Effector memory CD8-positive, alpha-beta T cell (primary cell): Measurements from ENCODE around the gene IQSEC1.
A peak's percentile ranks its signal among the peaks of the same experiment; 100 is the strongest.

Source experiments
- ATAC-seq: fragments of 150-1000 bp; cut with Tn5 transposase; replicated peaks from 2 replicates; pipeline ENCODE4 v1.10.0; 2021; ENCODE audit warnings: mild to moderate bottlenecking, moderate library complexity
- DNase-seq, 3 experiments: peaks; one replicate each; pipeline ENCODE4 v3.0.0; 2021
- H3K27ac Mint-ChIP-seq, 2 donors: one replicate each; pipeline ENCODE4 v1.8.0; 2022; ENCODE audit warnings: mild to moderate bottlenecking in 2 of 2, mixed read lengths in 2 of 2, moderate library complexity in 2 of 2
- H3K27me3 Mint-ChIP-seq, 2 donors: one replicate each; pipeline ENCODE4 v1.8.0; 2022; ENCODE audit warnings: mixed read lengths in 2 of 2
- H3K36me3 Mint-ChIP-seq: one replicate; pipeline ENCODE4 v1.8.0; 2022; ENCODE audit warnings: mild to moderate bottlenecking, moderate library complexity, mixed read lengths; ENCODE audit not compliant: insufficient read depth
- H3K4me1 Mint-ChIP-seq, 2 donors: one replicate each; pipeline ENCODE4 v1.8.0; 2022; ENCODE audit warnings: low read depth in 2 of 2, mixed read lengths in 2 of 2
- H3K4me3 Mint-ChIP-seq, 2 donors: one replicate each; pipeline ENCODE4 v1.8.0; 2022; ENCODE audit warnings: mild to moderate bottlenecking in 2 of 2, mixed read lengths in 2 of 2, moderate library complexity in 2 of 2
- H3K9me3 Mint-ChIP-seq, 2 donors: one replicate each; pipeline ENCODE4 v1.8.0; 2022; ENCODE audit warnings: mixed read lengths in 2 of 2

IQSEC1 gene

DNA sequence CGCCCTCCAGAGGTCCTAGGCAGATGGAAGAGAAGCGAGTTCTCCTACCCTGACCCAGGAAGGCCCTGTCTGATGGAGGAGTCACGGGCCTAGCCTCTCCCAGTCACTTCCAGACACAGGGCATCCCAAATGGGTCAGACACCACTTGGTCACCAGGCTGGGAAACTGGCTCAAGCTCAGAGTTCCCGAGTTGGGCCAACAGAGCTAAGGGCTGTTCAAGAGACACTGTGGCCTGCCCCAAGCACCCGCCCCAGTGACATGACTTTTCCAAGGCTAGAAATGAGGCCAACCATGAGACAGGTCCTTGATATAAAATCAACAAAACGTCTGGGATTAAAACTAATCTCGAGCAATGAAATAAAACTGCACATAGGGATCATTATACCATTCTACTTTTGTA, 113.8 kb downstream of the IQSEC1 start:
- no peak for DNase-seq
- Mint-ChIP-seq H3K27me3 (no peaks in the 10 kb centered on the region), H3K36me3 (peaks cover 22% of the 10 kb centered on the region), H3K27ac (peak overlapping the region in 1 of 2 donors; percentile 65), H3K9me3 (no peaks in the 10 kb centered on the region), H3K4me1 (peaks cover 69 to 70% of the 10 kb centered on the region in 2 donors), H3K4me3 (no peak overlapping the region)
- ATAC-seq, result no peak

GRCh38 chr3:12957824-12958792, 115.1 kb downstream of the IQSEC1 start:
- peaks cover 28% of the 10 kb centered on the region for H3K36me3 Mint-ChIP-seq
- H3K27ac Mint-ChIP-seq, result peak overlapping the region; percentile 42 to 80
- no peaks in the 10 kb centered on the region for H3K9me3 Mint-ChIP-seq
- H3K4me1 Mint-ChIP-seq, result peaks cover 65 to 69% of the 10 kb centered on the region in 2 donors
- DNase-seq, result no peak
- no peak for ATAC-seq
- no peak overlapping the region for H3K4me3 Mint-ChIP-seq
- H3K27me3 Mint-ChIP-seq, result no peaks in the 10 kb centered on the region

DNA sequence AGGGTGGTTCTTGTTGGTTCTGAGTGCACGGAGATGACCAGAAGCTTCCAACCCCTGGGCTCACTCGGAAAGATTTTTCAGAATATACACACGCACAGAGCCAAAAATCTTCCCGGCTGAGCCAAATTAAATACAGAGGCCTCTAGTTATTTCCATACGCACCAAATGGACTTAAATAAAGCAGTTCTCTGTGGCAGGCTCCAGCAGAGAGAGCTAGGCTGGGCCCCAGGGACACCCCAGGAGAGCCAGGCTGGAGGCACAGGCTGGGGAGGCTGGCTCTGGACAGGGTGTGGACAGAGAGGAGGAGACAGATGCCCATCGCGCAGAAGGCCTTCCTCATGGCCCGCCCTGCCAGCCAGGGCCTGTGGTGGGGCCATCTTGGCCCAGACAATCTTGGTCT, 115.9 kb downstream of the IQSEC1 start:
- no peak for DNase-seq
- Mint-ChIP-seq H3K27ac (peak overlapping the region; percentile 35 to 89), H3K36me3 (peaks cover 28% of the 10 kb centered on the region), H3K4me3 (no peak overlapping the region), H3K27me3 (no peaks in the 10 kb centered on the region), H3K9me3 (no peaks in the 10 kb centered on the region), H3K4me1 (peaks cover 62 to 66% of the 10 kb centered on the region in 2 donors)
- no peak for ATAC-seq

- Mint-ChIP-seq H3K27me3 (no peaks in the 10 kb centered on the region), H3K4me3 (peak overlapping the region in 1 of 2 donors; percentile 21), H3K27ac (peak overlapping the region; percentile 77 to 89)
Observed at GRCh38 chr3:12956316-12956660, 116.9 kb downstream of the IQSEC1 start.

GRCh38 chr3:12955651-12956315, 117.4 kb downstream of the IQSEC1 start:
- H3K27me3 Mint-ChIP-seq, result no peaks in the 10 kb centered on the region
- peak overlapping the region in 1 of 2 donors; percentile 21 for H3K4me3 Mint-ChIP-seq
- peak overlapping the region; percentile 77 to 89 for H3K27ac Mint-ChIP-seq
- no peak for ATAC-seq
- H3K36me3 Mint-ChIP-seq, result peaks cover 32% of the 10 kb centered on the region
- no peak for DNase-seq
- H3K4me1 Mint-ChIP-seq, result peaks cover 60 to 64% of the 10 kb centered on the region in 2 donors
- no peaks in the 10 kb centered on the region for H3K9me3 Mint-ChIP-seq

More at GRCh38 chr3:12956316-12956660, 116.9 kb downstream of the IQSEC1 start:
- DNase-seq, result no peak
- Mint-ChIP-seq H3K36me3 (peaks cover 31% of the 10 kb centered on the region), H3K9me3 (no peaks in the 10 kb centered on the region), H3K4me1 (peaks cover 62 to 65% of the 10 kb centered on the region in 2 donors)
- no peak for ATAC-seq

- Mint-ChIP-seq H3K27ac (peak overlapping the region; percentile 89), H3K27me3 (no peaks in the 10 kb centered on the region), H3K4me3 (peak overlapping the region in 1 of 2 donors; percentile 17), H3K9me3 (no peaks in the 10 kb centered on the region), H3K4me1 (peaks cover 58 to 60% of the 10 kb centered on the region in 2 donors), H3K36me3 (peaks cover 32% of the 10 kb centered on the region)
- no peak for DNase-seq
- peak; percentile 64 for ATAC-seq
Observed at GRCh38 chr3:12954891-12955650, 118.2 kb downstream of the IQSEC1 start.

DNA sequence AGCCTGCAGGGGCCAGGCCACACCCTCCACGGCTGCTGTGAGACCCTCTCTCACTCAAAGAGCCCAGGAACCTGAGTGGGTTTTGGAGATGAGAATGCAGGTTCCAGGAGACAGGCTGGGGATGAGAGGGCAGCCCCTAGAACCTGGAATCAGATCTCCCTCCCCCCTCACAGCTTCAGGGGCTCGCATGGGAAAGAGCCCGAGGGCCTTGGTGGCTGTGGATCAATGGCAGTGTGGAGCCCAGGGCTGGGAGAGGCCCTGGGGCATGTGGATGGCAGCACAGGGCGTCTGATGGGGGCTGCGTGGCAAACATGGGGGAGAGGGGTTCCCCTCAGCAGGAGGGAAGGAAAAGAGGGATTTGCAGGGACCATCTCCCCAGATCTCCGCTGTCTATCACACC, 119.0 kb downstream of the IQSEC1 start:
- no peaks in the 10 kb centered on the region for H3K27me3 Mint-ChIP-seq
- peak overlapping the region; percentile 89 for H3K27ac Mint-ChIP-seq
- H3K36me3 Mint-ChIP-seq, result peaks cover 31% of the 10 kb centered on the region
- no peaks in the 10 kb centered on the region for H3K9me3 Mint-ChIP-seq
- H3K4me3 Mint-ChIP-seq, result no peak overlapping the region
- ATAC-seq (no peak), DNase-seq (no peak)
- peaks cover 65 to 69% of the 10 kb centered on the region in 2 donors for H3K4me1 Mint-ChIP-seq

GRCh38 chr3:12953201-12953995, 119.8 kb downstream of the IQSEC1 start:
- H3K27me3 Mint-ChIP-seq, result no peaks in the 10 kb centered on the region
- ATAC-seq, result no peak
- H3K27ac Mint-ChIP-seq, result peak overlapping the region; percentile 71 to 89

GRCh38 chr3:12952343-12953200, 120.7 kb downstream of the IQSEC1 start:
- no peak for DNase-seq
- Mint-ChIP-seq H3K4me1 (peaks cover 69 to 70% of the 10 kb centered on the region in 2 donors), H3K36me3 (peaks cover 18% of the 10 kb centered on the region), H3K27me3 (no peaks in the 10 kb centered on the region), H3K9me3 (no peaks in the 10 kb centered on the region), H3K4me3 (no peak overlapping the region), H3K27ac (peak overlapping the region in 1 of 2 donors; percentile 62)
- ATAC-seq, result no peak

More at GRCh38 chr3:12953201-12953995, 119.8 kb downstream of the IQSEC1 start:
- DNase-seq, result no peak
- H3K9me3 Mint-ChIP-seq, result no peaks in the 10 kb centered on the region
- H3K4me1 Mint-ChIP-seq, result peaks cover 67 to 69% of the 10 kb centered on the region in 2 donors
- peaks cover 23% of the 10 kb centered on the region for H3K36me3 Mint-ChIP-seq
- peak overlapping the region in 1 of 2 donors; percentile 14 for H3K4me3 Mint-ChIP-seq

DNA sequence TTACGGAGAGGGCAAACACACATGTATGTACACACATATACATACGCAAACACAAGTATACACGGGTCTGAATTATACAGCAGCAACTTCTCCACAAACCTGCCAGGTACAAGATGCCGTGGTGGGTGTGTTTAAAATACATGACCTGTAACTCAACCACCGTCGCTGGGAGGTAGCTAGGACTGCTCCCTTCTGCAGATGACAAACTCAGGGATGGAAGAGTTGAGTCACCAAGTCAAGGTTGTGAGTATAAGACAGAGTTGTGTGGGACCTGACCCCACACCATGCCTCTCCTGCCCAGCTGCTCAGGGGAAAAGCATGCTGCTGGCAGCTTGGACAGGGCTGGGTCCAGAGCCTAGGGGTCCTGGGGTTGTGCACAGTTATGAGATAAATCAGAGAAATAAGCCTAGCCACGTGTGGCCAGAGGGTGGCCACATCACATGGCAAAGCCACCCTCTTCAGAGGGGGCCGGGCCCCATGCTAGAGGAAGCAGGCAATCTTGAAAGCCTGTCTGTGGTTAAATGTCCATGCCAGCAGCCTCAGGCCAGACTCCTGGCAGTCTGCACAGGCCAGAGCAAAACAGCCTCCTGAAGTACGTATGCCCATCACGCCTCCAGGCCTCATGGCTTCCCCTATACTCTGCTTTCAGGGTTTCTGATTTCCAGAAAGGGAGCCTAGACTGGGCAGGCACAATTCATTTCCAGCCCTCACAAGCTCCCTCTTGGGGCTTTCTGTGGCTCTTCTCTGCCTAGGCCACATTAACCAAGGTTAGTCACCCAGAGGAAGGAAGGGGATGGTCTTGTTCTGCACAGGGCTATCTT, 124.1 kb downstream of the IQSEC1 start:
- H3K4me3 Mint-ChIP-seq, result peak overlapping the region; percentile 45 to 61
- peak overlapping the region; percentile 58 to 84 for H3K27ac Mint-ChIP-seq
- peaks cover 64% of the 10 kb centered on the region in 2 donors for H3K4me1 Mint-ChIP-seq
- no peaks in the 10 kb centered on the region for H3K9me3 Mint-ChIP-seq
- no peaks in the 10 kb centered on the region for H3K27me3 Mint-ChIP-seq
- DNase-seq (peak in 2 of 3 experiments; percentile 20), ATAC-seq (peak; percentile 89)
- peaks cover 18% of the 10 kb centered on the region for H3K36me3 Mint-ChIP-seq

DNA sequence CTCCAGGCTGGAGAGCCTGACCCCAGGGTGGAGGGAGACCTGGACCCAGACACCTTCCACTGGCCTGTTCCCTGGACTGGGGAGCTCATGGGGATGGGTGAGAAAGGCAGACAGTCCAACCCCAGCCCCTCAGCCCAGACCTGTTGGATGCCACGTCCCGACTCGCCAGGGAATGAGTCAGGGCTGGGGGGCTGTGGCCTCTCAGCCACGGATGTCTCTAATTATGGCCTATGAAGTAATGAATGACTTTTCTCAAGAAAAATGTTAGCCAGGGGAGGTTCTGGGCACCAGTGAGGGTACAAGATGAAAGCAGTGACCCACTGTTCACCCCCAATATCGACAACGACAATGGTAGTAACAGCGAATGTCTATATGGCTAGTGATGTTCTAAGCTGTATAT, 124.9 kb downstream of the IQSEC1 start:
- Mint-ChIP-seq H3K4me3 (peak overlapping the region; percentile 53 to 61), H3K27ac (peak overlapping the region; percentile 58 to 84), H3K36me3 (peaks cover 15% of the 10 kb centered on the region), H3K4me1 (peaks cover 57 to 58% of the 10 kb centered on the region in 2 donors), H3K9me3 (no peaks in the 10 kb centered on the region), H3K27me3 (no peaks in the 10 kb centered on the region)
- DNase-seq (no peak), ATAC-seq (no peak)
